NCI-H1417 (cell line): ENCODE data around the gene SORL1.
A peak's percentile ranks its signal among the peaks of the same experiment; 100 is the strongest.

ENCODE experiments used
- DNase-seq, 3 experiments: peaks; one replicate each; lab custom pipeline; 2025; lab: John Stamatoyannopoulos, UW

Gene SORL1

GRCh38 chr11:121536126-121536525 is 84.0 kb downstream of the SORL1 start:
- peak in 1 of 3 experiments; percentile 33 for DNase-seq

DNA sequence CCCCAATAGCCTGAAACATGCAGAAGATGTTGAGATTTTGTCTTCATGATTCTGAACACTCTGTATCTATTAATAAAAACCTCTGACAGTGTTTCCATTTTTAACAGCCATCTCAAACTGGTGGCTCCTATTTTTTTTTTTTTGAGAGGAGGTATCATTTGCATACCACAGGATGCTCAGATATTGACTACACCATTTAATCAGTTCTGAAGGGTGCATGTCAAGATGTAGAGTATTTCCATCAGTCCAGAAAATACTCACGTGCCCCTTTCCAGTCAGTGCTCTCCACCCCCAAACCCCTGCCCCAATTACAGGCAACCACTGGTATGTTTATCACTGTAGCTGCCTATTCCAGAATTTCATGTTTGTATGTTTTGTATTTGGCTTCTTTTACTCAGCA is 85.9 kb downstream of the SORL1 start:
- no peak for DNase-seq

- no peak for DNase-seq
Measured at GRCh38 chr11:121539000-121539399, 86.9 kb downstream of the SORL1 start.

- peak in 2 of 3 experiments; percentile 27 to 38 for DNase-seq
Measured at GRCh38 chr11:121540627-121541026, 88.5 kb downstream of the SORL1 start.

- no peak for DNase-seq
Measured at GRCh38 chr11:121543836-121544380, 91.8 kb downstream of the SORL1 start.

DNA sequence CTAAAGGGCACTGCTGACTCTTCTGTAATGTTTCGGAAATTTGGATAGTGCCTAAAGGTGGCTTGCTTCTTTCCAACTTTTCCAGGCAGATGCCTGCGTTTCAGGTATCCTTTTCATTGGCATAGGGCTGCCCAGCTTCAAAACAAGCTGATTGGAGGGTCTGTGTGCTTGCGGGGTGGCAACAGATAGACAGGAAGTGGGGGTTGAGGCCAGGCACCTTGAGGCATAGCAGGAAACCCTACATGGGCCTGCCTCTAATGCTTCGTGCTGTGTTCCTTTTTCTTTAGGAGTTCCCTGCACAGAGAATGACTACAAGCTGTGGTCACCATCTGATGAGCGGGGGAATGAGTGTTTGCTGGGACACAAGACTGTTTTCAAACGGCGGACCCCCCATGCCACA is 92.8 kb downstream of the SORL1 start:
- DNase-seq, result no peak

DNA sequence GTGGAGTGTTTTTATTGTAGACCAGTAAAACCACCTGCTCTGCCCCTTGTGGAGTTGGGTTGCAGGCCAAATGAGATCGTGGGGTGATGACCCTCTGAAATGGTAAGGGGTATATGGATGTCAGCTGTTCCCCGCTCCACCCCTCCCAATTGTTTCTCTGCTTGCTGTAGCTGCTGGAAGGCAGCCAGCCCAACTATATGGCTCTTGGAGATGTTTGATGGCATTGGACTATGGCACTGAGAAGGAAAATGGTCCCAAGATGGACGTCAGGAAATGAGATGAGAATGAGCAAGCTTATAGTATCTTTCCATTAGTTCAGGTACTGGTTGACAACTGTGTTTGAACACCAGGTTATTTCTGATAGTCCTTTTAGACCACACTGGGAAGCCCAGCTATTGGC is 95.5 kb downstream of the SORL1 start:
- DNase-seq, result no peak

GRCh38 chr11:121550247-121551030 is 98.3 kb downstream of the SORL1 start:
- no peak for DNase-seq

DNA sequence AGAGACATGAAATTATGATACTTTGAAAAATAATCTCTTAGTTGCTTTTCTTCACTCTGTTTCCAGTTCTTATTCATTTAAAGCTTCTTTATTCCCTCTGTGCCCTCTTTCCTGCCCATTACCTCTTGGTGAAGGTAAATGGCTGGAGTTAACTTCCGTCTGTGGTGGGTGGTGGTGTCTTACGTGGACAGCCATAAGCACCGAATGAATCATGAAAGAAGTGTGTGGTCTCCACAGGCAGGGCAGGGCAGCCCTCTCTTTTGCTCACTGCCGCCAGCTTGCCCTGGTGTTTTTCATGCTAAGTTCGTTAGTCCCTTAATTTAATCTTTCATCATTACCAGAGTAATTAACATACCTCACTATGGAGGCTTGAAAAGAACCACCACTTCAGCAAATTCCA is 99.3 kb downstream of the SORL1 start:
- no peak for DNase-seq

DNA sequence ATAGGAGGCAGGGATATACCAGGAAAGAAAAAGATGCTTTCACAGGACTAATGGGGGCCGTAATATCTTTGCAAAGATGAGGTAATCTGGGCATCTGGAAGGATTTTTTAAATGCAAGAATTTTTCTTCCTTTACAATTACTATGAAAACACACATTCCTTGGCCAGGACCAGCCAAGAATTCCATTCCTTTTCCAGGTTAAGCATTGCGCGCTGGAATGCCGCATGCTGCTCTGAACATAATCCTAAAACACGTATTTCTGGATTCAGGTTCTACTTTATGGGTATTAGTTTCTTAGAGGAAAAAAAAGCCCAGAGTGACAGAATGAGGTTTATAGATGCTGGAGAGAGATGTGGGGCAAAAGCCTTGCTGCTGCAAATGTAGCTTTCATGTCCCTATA is 100.0 kb downstream of the SORL1 start:
- DNase-seq, result no peak

- no peak for DNase-seq
Measured at GRCh38 chr11:121552644-121553043, 100.5 kb downstream of the SORL1 start.

GRCh38 chr11:121553389-121553788 is 101.3 kb downstream of the SORL1 start:
- peak in 1 of 3 experiments; percentile 41 for DNase-seq

DNA sequence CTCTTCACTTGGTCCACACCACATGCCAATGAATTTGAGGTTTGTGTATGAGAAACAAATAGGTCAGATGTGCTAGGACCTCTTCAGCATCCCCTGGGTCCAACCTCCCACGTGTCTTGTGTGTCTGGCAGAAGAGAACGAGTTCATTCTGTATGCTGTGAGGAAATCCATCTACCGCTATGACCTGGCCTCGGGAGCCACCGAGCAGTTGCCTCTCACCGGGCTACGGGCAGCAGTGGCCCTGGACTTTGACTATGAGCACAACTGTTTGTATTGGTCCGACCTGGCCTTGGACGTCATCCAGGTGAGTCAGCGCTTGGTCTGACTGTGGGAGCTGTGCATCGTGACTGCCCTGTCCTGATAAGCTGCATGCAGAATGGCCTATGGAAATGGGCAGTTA is 101.7 kb downstream of the SORL1 start:
- DNase-seq, result no peak

- peak in 1 of 3 experiments; percentile 89 for DNase-seq
Measured at GRCh38 chr11:121554552-121554951, 102.4 kb downstream of the SORL1 start.

GRCh38 chr11:121555121-121555520 is 103.0 kb downstream of the SORL1 start:
- DNase-seq, result peak; percentile 49 to 80 (median 59)

GRCh38 chr11:121556937-121557336 is 104.8 kb downstream of the SORL1 start:
- no peak for DNase-seq

DNA sequence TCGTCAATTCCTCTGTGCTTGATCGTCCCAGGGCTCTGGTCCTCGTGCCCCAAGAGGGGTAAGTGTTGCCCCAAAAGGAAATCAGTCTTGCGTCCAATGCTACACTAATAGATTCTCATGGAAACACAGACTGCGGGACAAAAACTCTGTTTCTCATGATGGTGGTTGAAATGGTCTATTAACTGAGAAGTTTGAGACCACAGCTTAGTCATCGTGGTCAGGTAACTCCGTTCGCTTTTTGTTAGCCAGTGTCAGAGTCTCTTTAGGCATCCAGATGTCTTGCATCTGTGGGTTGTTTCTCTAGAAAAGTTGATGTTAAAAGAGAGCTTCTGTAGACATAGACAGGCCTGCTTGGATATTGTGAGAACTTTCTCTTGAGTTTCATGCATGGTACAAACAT is 105.2 kb downstream of the SORL1 start:
- DNase-seq, result no peak

DNA sequence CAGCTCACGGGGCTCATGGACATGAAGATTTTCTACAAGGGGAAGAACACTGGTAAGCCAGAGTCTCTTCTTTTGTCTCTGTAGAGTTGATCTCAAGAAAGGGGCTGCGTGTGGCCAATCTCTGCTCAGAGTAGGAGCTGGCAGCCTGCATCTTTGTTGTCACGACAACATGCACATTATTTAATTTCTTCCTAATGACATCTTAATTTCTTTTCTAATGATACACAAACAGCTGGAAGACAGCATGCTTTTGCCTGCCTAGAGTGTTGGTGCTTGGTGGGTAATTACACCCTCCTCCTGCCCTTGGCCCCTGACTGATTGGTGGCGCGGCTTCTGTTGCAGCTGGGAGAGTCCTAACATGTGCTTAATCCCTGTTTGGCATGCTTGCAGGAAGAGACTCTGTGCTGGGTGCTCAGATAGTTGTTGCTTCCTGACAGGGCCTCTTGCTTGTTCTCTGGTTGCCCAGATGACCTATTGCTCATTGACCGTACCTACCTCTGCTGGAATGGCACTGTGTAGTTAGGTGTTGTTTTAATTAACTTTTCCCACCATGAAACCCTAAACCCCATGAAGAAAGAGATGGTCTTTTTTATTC is 107.6 kb downstream of the SORL1 start:
- peak in 2 of 3 experiments; percentile 32 to 72 for DNase-seq

DNA sequence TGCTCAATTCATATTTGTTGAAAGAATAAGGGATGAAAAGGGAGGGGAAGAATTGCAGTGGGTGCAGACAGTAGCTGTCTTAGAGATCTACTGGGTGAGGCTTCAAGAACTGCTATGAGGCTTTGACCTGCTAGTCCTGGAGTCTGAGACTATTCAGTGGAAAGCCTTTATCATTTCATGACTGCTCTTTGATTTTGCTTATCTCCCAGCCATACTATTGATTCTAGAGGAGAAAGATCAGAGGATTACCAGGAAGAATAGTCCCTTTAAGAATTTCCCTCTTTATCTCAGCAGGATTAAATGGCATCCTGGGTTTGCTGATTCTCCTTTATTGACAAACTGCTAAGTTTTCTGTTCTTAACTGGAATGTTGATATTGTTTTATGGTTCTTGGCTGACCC is 108.1 kb downstream of the SORL1 start:
- DNase-seq, result no peak

GRCh38 chr11:121561240-121561639 is 109.1 kb downstream of the SORL1 start:
- DNase-seq, result no peak

- no peak for DNase-seq
Measured at GRCh38 chr11:121561716-121562115, 109.6 kb downstream of the SORL1 start.

DNA sequence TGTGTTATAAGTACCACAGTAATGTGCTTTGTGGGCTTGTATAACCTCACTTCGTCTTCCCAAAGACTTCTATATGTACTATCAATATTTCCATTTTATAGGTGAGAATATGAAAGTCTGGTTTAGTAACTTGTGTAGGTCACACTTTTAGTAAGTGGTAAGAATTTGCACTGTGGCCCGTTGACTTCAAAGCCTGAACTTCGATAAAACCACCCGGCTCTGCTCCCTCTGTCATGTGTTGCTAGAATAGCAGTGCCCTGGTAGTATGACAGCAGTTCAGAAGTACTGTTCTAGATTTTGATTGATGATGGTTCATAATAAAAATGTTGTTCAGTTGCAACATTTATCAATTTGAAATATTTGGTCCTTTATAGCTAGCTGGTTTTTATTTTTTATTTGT is 110.9 kb downstream of the SORL1 start:
- DNase-seq, result no peak
